Stimulated activated CD4-positive, alpha-beta T cell treated with anti-CD3 and anti-CD28 coated beads, TNF-alpha, amount 100 ng/mL, for 48 hours (primary cell): ENCODE results near the gene TPD52L2.

Experiments
- DNase-seq, 3 donors: peaks; one replicate each; pipeline ENCODE4 v3.0.0-alpha.2; 2020; ENCODE audit warnings: low read depth in 3 of 3

TPD52L2 gene

DNA sequence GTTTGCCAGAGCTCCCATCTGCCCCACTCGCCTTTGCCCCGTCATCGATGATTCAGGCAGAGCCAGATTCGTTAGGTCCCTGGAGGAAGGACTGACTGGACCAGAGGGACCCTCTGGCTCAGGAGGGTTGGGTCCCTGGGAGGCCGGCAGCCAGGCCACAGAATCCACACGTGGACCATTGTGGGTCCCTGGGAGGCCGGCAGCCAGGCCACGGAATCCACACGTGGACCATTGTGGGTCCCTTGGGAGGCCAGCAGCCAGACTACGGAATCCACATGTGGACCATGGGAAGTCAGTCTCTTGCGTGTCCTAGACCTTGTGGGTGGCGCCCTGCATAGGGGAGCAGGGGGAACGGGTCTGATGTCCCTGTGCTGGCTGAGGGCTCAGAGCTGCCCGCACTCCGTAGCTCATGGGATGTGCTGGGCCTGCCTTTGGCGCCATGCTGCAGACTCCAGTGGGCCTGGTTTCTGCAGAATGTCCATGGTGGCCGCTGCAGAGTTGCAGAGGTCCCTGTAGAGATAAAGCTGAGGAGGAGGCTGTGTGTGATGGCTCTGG is 67.6 kb downstream of the TPD52L2 start:
- no peak for DNase-seq

DNA sequence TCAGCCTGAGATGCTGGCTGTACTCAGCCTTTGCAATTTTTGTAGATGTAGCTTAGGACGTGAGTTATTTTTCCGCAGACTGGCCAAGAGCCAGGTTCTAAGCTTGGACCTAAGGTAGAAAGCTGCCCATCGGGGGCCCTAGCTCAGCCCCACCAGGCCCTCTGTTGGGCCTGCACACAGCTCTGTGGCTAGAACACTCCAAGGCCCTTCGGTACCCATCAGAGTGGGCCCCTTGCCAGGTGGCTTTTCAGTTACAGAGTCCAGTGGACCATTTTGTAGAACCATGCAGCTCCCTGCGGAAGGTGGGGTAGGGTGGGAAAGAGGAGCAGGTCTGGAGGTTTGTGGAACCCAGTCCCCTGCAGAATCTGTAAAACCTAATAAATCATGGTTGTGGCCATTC is 68.6 kb downstream of the TPD52L2 start:
- no peak for DNase-seq

DNA sequence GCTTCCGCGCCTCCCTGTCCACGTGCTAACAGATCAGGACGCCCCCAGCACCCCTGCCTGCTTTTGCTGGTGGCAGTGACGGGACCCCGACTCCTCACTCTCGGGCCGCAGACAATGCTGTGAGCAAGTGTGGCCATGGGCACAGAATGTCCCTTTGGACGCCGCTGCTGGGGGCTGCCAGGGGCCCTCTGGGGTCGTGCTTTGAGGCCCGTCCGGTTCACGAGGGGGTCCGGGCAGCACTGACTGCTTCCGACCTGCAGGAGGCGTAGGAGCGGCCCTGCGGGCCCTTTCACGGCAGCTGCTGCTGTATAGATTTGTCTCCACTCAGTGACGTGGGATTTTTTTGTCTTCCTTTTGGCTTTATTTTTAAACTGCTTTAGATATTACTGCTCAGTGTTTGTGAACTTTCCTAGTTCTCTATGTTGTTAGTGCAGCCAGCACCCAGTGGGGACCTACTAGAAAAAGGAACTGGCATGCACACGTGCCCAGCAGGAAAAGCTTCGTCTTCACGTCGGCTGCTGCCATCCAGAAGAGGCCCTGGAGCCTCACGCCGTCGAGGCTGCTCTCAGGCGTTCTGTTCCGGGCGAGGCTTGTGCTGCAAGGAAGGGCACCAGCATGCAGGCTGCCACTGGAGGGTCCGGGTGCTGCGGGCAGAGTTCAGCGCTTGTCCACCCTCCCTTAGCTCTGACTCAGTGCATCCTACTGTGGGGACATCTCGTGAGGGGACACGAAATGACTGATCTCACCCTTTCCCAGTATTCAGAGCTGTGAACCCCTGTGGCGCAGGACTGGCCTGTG is 69.4 kb downstream of the TPD52L2 start:
- no peak for DNase-seq

DNA sequence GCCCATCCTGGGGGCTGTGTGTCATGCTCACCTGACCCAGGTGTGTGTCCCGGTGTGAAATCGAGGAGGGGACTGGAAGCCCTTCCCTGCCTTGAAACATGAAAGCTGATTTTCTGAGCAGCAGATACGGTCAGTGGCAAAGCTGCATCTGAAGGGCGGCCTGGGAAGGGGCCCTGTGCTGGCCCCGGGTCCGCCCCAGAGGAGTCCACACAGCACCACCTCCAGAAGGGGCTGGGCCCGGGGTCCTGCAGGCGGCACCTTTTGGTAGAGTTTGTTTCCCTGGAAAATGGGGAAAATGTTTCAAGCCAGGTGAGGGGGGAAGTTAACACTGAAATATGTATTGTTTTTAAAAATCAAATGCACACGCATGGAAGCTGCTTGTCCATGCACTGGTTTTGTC is 70.4 kb downstream of the TPD52L2 start:
- no peak for DNase-seq

DNA sequence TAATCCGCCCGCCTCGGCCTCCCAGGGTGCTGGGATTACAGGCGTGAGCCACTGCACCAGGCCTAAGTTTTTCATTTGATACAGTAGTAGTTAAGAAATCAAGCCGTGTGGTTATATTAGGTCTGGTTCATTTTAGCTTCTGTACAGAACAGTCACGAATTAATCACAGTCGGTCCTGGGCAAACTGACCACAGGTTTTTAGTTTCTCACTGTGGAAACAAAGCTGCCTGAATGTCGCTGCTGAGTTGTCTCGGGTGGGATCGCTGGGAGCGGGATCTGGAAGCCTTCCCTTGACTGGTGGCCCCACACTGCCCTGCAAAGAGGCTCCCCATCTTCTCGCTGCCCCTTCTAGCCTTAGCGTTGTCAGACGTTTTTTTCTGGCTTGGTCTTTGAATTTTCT is 72.5 kb downstream of the TPD52L2 start:
- DNase-seq = no peak

DNA sequence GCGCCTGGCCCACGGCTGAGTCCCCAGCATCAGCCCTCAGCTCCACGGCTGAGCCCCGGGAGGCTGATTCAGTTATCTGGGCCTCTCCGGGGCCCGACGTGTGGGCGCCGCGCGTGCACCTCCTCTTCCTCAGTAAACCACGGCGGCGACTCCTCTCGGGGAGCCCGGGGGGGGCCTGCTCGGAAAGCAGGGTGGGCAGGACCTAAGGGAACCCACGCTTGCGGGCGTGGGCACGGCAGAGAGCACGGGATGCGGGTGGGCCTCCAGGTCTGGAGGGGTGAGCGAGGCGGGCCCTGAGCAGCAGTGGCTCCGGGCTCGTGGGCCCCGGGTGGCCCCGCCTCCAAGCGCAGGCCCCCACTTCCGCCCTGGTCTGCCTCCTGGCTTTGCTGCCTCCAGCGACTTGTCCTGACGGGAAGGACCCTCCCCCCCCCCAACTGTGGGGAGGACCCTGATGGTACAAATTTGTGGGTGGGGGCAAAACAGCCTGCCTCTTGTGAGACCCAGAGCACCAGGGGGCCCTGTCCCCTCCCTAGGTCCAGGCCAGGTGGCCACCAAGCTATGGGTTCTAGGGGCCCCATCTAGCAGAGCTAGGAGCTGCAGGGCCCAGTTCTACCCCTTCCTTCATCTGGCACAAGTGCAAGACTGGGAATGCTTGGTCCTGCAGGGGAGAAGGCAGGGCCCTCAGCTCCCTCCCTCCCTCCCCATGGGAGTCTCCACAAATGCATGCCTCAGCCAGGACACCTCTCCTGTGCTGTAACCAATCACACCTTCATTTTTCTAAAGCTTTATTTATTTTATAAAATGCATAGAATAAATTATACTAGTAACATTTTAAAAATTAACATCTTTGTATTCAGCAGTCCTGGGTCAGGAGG is 74.2 kb downstream of the TPD52L2 start:
- no peak for DNase-seq

DNA sequence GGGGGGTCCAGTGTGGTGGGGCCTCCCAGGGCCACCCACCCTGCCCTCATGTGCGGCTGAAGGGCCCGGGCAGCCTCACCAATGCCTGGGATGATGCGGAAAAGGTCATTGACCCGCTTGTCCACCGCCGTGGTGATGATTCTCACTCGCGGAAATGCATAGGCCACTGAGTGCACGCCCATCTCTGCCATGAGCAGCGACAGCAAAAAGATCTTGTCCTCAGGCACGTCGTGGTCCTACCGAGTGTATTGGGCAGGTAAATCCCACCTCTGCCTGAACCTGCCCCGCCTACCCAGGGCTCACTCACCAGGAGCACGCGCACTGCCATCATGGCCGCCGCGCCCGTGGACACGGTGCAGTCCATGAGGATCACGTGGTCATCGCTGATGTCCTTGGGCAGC is 75.0 kb downstream of the TPD52L2 start:
- no peak for DNase-seq

DNA sequence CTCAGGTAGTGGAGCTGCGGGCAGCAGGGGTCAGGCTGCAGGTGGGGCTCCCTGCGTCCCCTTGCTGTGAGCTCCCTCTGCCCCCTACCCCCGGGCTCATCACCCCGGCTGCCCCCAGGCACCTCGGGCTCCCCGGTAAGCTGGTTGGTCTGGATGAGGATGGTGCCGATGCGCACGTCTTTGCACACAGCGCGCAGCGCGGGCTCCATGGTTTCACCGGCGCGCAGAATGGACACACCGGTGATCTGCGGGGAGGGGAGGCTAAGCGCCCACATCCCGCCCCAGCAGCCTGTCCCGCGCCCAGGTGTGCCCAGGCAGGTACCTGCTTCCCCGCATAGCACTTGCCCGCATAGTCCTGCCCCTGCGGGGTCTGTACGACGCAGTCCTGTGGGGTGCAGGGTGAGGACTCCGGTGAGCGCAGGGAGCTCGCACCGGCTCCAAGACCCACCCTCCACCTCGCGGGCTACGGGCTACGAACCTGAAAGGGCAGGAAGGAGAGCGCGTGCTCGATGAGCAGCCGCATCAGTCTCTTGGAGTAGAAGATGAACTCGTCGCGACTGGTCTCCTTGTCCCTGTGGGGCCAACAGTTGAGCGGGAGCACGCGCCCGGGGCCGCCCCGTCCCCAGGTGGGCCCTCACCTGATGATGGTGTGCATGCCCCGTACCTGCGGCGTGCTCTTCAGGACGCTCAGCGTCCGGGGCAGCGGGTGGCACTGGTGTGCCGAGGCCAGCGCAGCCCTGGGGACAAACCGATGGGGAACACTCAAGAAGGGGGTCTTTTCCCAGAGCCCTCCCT is 75.6 kb downstream of the TPD52L2 start:
- DNase-seq = no peak
